GM12865 (cell line): ENCODE data around the gene ABHD12B.

Experiments used
- DNase-seq: peaks from one replicate; pipeline ENCODE4 v3.0.0; 2010; ENCODE audit warnings: low read depth
- H3K4me3 ChIP-seq: 2 replicates; pipeline ENCODE4 v1.5.1; 2011; ENCODE audit warnings: mild to moderate bottlenecking, low read depth, low read length, control low read depth
- TF ChIP-seq, protein P1 (sequence below): IDR thresholded peaks from 2 replicates; pipeline ENCODE4 v1.5.1; 2011; ENCODE audit warnings: low read length, control low read depth, low read depth, inconsistent platforms; ENCODE audit not compliant: insufficient read depth; ENCODE audit errors: missing control alignments

The ABHD12B gene

GRCh38 chr14:50871914-50872732, at the start of gene ABHD12B:
ABHD12B (plus strand) TSS chr14:50872053; CDS start chr14:50872175, 122 bp downstream.
- no peak within 1 kb of the TSS for H3K4me3 ChIP-seq
- TF ChIP-seq, protein P1, sequence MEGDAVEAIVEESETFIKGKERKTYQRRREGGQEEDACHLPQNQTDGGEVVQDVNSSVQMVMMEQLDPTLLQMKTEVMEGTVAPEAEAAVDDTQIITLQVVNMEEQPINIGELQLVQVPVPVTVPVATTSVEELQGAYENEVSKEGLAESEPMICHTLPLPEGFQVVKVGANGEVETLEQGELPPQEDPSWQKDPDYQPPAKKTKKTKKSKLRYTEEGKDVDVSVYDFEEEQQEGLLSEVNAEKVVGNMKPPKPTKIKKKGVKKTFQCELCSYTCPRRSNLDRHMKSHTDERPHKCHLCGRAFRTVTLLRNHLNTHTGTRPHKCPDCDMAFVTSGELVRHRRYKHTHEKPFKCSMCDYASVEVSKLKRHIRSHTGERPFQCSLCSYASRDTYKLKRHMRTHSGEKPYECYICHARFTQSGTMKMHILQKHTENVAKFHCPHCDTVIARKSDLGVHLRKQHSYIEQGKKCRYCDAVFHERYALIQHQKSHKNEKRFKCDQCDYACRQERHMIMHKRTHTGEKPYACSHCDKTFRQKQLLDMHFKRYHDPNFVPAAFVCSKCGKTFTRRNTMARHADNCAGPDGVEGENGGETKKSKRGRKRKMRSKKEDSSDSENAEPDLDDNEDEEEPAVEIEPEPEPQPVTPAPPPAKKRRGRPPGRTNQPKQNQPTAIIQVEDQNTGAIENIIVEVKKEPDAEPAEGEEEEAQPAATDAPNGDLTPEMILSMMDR = no peak
- no peak for DNase-seq

- TF ChIP-seq, protein P1 = no peak
- peak; percentile 49 for DNase-seq
- peak overlapping the region; percentile 46 for H3K4me3 ChIP-seq
Measured at GRCh38 chr14:50822501-50823042, 49.3 kb upstream of the ABHD12B start.

GRCh38 chr14:50823051-50823761, 48.6 kb upstream of the ABHD12B start:
- peak overlapping the region; percentile 46 for H3K4me3 ChIP-seq
- TF ChIP-seq, protein P1 = no peak
- peak; percentile 64 for DNase-seq

- TF ChIP-seq, protein P1 = no peak
- H3K4me3 ChIP-seq = peak overlapping the region; percentile 46
- DNase-seq = peak; percentile 85
Measured at GRCh38 chr14:50823762-50824636, 47.9 kb upstream of the ABHD12B start.

- no peak for DNase-seq
- TF ChIP-seq, protein P1 = no peak
- H3K4me3 ChIP-seq = peak overlapping the region; percentile 46
Measured at GRCh38 chr14:50825307-50825706, 46.5 kb upstream of the ABHD12B start.

DNA sequence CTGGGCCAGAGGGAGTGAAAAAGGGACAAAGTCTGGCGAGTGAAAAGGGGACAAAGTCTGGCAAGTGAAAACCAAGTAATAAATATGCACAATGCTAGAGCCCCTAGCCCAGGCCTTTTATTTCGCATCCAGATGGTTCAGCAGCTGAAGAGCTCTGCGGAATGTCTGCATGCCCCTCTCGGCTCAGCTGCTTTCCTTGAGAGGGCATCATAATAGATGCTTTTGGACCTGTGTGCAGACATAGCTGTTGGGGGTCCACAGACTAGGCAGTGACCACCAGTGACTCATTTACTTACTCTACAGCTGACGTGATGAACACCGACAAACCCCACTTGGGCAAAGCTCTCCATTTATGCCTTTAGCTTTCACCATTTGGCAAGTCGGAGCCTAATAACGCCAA, 45.2 kb upstream of the ABHD12B start:
- TF ChIP-seq, protein P1 = no peak
- no peak overlapping the region for H3K4me3 ChIP-seq
- DNase-seq = no peak
